SHP77 (cell line): ENCODE measurements around the gene RPTOR.

Experiments used
- DNase-seq, 2 experiments: peaks; one replicate each; lab custom pipeline; 2025; lab: John Stamatoyannopoulos, UW

The RPTOR gene

GRCh38 chr17:80831491-80831890, 286.9 kb downstream of the RPTOR start:
- no peak for DNase-seq

- DNase-seq = peak; percentile 77 to 84
Observed at GRCh38 chr17:80832266-80832676, 287.6 kb downstream of the RPTOR start.

GRCh38 chr17:80832888-80833583, 288.4 kb downstream of the RPTOR start:
- DNase-seq = peak; percentile 99

- DNase-seq = peak in 1 of 2 experiments; percentile 64
Observed at GRCh38 chr17:80833952-80834892, 289.6 kb downstream of the RPTOR start.

- DNase-seq = no peak
Observed at GRCh38 chr17:80834893-80835275, 290.2 kb downstream of the RPTOR start.

- peak in 1 of 2 experiments; percentile 45 for DNase-seq
Observed at GRCh38 chr17:80835816-80836657, 291.4 kb downstream of the RPTOR start.

GRCh38 chr17:80836658-80836965, 292.0 kb downstream of the RPTOR start:
- no peak for DNase-seq

GRCh38 chr17:80836971-80837481, 292.4 kb downstream of the RPTOR start:
- peak; percentile 85 to 91 for DNase-seq

- DNase-seq = no peak
Observed at GRCh38 chr17:80837711-80838110, 293.1 kb downstream of the RPTOR start.

- DNase-seq = no peak
Observed at GRCh38 chr17:80838311-80839025, 293.8 kb downstream of the RPTOR start.

- no peak for DNase-seq
Observed at GRCh38 chr17:80839026-80839345, 294.3 kb downstream of the RPTOR start.

- DNase-seq = no peak
Observed at GRCh38 chr17:80839511-80839941, 294.9 kb downstream of the RPTOR start.

GRCh38 chr17:80839970-80840369, 295.3 kb downstream of the RPTOR start:
- DNase-seq = no peak

GRCh38 chr17:80842456-80843013, 297.9 kb downstream of the RPTOR start:
- no peak for DNase-seq

GRCh38 chr17:80843741-80844156, 299.1 kb downstream of the RPTOR start:
- no peak for DNase-seq

GRCh38 chr17:80844418-80844990, 299.9 kb downstream of the RPTOR start:
- no peak for DNase-seq

- peak in 1 of 2 experiments; percentile 28 for DNase-seq
Observed at GRCh38 chr17:80845069-80845862, 300.6 kb downstream of the RPTOR start.

- DNase-seq = peak; percentile 82 to 86
Observed at GRCh38 chr17:80845863-80846671, 301.4 kb downstream of the RPTOR start.

GRCh38 chr17:80846932-80847331, 302.3 kb downstream of the RPTOR start:
- no peak for DNase-seq
